Measurements from ENCODE around the gene SLC35E1.
"Not testable (repeated sequence)": the region's sequence is repeated elsewhere in the genome, so short reads cannot be mapped to it uniquely, and the experiment has no call there.

The SLC35E1 gene

DNA sequence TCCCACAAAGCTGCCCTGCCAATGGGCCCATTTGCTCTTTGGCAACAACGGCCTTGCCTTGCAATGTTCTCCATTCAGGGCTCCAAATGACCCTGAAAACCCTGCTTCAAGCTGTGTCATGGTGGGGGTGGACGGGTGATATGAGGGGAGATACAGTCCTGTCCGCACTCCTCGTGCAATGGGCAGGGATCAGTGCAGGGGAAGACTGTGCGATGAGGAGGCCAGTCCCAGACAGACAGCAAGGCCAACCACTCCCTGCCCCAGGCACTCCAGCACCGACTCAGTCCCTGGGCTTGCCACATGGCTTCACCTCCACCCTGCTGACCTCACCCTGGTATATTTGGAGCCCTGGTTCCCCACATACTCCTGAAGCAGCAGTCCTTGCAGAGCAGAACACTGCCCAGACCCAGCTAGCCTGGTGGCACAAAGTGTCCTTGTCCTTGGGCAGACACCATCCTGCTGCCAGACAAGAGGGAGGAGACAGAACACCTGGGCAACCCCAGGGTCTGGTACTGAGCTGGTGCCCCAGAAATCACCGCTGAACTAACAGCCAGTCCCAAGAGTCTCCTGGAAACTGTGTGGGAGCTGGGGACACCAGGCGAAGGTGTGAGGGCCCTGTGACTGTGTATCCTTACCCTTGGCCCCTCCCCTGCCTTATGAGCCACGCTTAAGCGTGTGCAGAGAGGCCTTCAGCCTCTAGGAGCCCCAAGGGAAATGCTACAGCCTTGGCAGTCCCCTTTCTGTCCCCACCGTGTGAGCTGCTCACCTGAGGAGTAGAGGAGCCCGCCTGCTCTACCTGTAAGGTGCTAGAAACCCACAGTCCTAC, 9.1 kb upstream of the SLC35E1 start:
- no peak for DNase-seq

- no peak for DNase-seq
Observed at GRCh38 chr19:16579381-16579780, 7.2 kb upstream of the SLC35E1 start.

GRCh38 chr19:16577531-16577985, 5.3 kb upstream of the SLC35E1 start:
- DNase-seq: no peak

DNA sequence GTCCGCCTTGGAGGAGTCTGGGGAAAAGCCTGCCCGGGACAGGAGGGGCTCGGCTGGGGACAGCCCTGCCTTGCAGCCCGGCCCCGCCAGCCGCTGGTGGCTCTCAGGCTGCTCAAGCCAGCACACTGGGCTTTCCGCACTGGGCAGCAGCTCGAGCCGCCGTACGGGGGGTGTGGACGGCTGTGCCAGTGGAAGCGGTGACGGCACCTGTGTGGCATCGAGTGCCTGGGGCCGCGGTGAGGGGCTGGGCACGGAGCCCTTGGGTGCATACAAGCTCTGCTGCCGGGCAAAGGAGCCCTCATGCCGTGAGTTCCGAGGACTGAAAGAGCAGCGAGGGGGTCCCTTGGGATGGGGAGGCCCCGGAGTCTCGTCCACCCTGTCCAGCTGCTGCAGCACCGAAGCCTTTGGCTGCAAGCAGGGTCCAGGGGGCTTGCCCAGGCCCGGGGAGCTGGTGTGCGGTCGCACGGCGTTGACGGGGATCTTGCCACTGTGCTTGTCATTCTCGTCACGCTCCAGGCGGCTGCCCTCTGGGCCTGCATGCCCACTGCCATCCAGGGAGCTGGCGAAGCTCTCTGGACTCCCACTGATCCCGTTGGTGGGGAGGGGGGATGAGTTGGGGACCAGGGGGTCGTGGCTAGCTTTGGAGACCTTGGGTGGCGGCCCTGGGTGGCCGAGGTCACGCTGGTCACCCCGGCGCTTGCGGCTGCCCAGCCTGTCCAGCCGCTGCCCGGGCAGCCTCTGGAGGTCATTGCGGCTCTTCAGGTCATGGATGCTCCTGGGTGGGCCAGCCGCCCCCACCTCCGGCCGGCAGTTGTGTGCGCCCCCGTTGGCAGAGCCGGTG, 4.7 kb upstream of the SLC35E1 start:
- DNase-seq: no peak

DNA sequence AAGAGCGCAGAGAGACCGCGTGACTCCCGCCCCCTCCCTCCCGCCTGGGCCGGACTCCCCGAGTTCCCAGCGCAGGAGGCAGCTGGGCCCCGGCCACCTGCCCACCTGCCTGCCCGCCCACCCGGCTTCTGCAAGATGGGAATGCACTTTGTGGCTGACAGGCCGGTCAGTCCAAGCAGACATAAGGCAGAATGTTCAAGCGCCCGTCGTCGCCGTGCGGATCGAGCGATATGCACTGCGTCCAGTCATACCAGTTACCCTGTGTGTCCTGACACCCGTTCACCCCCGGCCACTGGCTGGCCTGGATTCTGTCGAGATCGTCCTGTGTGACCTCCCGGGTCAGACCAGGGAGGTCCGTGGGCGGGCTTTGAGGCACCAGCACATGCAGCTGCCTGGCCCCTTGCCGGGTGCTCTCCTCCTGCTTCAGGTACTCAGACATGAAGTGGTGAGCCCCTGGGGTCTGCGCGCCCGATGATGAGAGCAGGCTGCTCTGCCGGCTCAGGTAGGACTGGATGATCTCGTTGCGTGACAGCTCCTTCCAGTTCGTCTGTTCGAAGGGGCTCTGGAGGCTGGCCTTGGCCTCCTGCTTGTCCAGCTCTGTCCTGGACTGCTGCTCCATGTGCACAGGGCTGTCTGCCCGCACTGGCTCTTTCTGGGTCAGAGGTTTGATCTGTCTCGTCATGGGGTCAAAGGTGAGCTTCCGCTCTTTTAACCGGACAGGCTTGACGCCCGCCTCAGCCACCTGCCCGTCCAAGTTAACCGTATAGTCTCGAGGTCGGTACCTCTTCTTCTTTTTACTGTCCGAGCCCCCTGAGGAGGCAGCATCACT, 3.9 kb upstream of the SLC35E1 start:
- no peak for DNase-seq

DNA sequence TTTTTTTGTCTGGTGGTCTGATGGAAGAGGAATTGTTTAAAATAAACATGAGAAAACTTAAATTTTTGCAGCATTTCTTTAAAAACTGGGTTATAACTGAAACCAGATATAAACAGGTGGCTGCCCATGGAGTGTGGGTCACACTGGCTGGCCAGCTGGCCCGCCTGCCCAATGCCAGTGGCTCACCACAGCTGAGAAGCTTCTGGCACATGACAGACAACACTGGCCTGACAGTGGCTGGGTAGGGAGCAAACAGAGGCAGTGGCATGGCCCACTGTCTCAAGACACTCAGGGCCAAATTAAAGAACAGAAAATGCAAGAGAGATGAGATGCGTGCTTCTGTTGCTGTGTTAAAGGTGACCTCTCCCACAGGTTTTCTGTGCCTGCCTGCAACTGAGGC, 3.1 kb upstream of the SLC35E1 start:
- no peak for DNase-seq

DNA sequence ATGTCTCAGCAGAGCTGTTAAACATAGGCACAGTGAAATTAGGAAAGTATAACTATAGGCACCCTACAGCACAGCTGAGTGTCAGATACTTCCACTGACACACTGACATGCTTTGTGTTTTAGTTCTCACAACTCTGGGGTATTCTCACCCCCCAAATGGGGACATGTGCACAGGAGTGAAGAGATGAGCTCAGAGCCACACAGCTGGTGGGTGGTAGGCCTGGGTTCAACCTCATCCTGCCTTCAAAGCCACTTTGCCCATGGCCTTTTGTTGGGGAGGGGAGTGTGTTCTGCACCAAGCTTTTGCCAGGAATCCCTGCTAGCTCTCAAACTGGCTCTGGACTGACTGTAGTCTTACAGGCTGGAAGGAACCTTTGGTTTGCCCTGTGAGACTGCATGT, 1.7 kb upstream of the SLC35E1 start:
- DNase-seq: no peak

- no peak for DNase-seq
Observed at GRCh38 chr19:16573296-16573695, 1.1 kb upstream of the SLC35E1 start.

GRCh38 chr19:16571822-16572331, 338 bp downstream of the SLC35E1 start:
- peak; percentile 49 for DNase-seq

DNA sequence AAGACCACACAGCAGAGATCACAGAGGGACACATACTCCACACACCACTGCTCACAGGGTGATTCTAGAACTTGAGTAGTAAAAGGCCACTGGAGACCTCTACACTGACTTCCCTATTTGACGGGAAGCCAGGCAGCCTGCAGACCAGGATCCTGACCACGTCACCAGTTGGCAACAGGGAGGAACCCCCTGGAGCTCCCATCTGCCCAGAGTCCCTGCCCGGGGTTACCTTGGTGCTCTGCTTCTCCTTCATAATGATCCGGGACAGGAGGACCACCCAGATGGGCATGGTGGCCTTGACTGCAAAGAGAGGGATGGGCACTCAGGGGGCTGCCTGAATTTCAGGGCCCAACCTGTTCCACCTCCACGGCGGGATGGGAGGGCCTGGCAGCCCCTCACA, 932 bp downstream of the SLC35E1 start:
- no peak for DNase-seq

DNA sequence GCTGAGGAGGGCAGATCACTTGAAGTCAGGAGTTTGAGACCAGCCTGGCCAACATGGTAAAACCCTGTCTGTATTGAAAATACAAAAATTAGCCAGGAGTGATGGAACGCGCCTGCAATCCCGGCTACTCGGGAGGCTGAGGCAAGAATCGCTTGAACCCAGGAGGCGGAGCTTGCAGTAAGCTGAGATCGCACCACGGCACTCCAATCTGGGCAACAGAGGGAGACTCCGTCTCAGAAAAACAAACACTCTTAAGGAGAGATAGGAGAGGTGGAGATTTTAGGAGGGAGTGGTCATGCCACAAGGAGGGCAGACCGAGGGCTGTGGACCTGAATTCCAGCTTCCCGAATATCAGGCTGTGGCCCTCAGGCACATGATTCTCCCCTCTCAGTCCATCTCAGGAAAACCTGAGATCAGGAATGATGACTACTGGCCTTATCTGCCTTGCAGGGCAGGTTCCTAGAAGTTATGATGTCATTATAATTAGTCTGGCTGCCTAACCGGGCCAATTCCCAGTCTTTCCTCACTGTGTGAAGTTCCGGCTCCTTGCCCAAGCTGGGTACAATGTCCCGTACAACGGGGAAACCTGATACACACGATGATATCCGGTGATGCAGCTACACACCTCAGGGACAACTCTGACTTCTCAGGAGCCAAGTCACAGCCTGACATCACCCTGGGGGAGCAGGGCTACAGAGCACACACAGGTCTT, 2.5 kb downstream of the SLC35E1 start:
- DNase-seq: no peak

GRCh38 chr19:16566702-16567101, 5.5 kb downstream of the SLC35E1 start:
- no peak for DNase-seq

- no peak for DNase-seq
Observed at GRCh38 chr19:16566161-16566560, 6.1 kb downstream of the SLC35E1 start.

- no peak for DNase-seq
Observed at GRCh38 chr19:16564842-16565241, 7.4 kb downstream of the SLC35E1 start.

GRCh38 chr19:16562608-16563025, 9.6 kb downstream of the SLC35E1 start:
- no peak for DNase-seq

DNA sequence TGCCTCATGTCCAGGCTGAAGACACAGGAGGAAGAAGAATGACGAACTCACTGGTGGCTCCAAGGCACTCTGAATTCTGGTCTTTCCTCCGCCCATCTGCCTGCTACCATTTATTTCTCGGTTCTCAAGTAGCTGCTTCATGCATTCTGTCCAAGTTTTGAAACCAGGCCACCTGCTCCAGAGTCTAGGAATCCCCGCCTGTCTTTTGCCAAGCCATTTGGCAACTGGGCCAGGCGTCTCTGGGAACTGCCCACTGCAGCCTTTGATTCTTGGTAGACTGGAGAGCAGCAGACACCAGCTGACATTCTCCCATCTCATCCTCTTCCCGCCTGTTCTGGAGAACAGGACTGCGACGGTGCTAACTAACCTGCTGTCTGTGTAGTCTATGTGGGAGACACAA, 10.8 kb downstream of the SLC35E1 start:
- no peak for DNase-seq

- no peak for DNase-seq
Observed at GRCh38 chr19:16559780-16560276, 12.4 kb downstream of the SLC35E1 start.

- no peak for DNase-seq
Observed at GRCh38 chr19:16554776-16555175, 17.4 kb downstream of the SLC35E1 start.

GRCh38 chr19:16551902-16552301, 20.3 kb downstream of the SLC35E1 start:
- DNase-seq: not testable (repeated sequence)

GRCh38 chr19:16548956-16549355, 23.3 kb downstream of the SLC35E1 start:
- no peak for DNase-seq

GRCh38 chr19:16544473-16545231, 27.6 kb downstream of the SLC35E1 start:
- no peak for DNase-seq

Measured in NCI-H510A treated with DMSO at 0.1 percent for 48 hours (cell line).